ENCODE data around the gene KIF5C.

DNA sequence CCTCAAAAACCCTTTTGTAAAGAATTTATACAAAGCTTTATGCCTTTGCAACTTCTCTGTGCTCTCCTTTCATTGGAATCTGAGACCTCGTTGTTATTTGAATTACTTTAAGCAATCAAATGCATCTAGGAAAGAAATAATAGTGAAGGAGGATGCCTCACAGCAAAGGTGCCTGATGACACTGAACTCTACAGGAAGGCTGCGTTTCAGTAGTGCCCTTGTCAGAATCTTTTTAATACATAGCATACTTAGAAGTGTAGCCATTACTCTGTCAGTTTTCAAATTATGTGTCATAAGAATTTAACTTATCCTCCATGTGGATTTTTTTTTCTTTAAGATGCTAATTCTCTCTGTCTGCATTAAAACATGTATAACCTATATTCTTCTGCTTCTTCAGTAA is 153.9 kb downstream of the KIF5C start:
- TF ChIP-seq, protein P1, sequence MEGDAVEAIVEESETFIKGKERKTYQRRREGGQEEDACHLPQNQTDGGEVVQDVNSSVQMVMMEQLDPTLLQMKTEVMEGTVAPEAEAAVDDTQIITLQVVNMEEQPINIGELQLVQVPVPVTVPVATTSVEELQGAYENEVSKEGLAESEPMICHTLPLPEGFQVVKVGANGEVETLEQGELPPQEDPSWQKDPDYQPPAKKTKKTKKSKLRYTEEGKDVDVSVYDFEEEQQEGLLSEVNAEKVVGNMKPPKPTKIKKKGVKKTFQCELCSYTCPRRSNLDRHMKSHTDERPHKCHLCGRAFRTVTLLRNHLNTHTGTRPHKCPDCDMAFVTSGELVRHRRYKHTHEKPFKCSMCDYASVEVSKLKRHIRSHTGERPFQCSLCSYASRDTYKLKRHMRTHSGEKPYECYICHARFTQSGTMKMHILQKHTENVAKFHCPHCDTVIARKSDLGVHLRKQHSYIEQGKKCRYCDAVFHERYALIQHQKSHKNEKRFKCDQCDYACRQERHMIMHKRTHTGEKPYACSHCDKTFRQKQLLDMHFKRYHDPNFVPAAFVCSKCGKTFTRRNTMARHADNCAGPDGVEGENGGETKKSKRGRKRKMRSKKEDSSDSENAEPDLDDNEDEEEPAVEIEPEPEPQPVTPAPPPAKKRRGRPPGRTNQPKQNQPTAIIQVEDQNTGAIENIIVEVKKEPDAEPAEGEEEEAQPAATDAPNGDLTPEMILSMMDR (IDR thresholded peaks at IDR 0.05) = no peak
- TF ChIP-seq POLR2A (IDR thresholded peaks at IDR 0.05) = no peak
- no peak for TF ChIP-seq EP300 (IDR thresholded peaks at IDR 0.05)
